ENCODE measurements around the gene ALK. TPM values are rescaled to one million over a fixed set of nuclear protein-coding genes. Genes with fewer than 3 reads are reported as not detected.

Gene ALK
- total RNA-seq, 4 donors from 2014 or later = 0.19 TPM; not detected in 3

DNA sequence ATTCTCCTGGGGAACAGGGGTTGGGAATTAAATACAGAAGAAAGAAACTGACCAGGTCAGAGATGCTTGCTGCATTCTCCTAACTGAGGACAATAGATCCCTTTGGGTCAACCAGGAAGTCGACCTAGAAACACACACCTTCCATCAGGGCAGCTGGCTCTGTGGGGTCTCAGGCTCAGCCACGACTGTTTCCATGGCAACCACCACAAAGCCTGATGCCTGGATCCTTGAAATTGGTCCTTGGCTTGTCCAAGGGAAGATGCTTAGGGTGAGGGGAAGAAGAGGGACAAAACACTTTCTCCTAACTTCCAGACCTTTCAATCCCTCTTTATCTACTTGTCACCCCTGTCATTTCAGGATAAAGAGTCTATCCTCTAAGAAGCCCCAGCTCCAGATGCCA is 194.4 kb downstream of the ALK start:
- intact Hi-C loops (cut with DNase I) = no loop called here
- no peak for DNase-seq
- Histone ChIP-seq H3K27me3 (peaks cover 0 to 29% (median 0%) of the 10 kb centered on the region in 4 donors), H3K4me1 (no peaks in the 10 kb centered on the region), H3K36me3 (no peaks in the 10 kb centered on the region), H3K4me3 (no peak overlapping the region), H3K27ac (no peak overlapping the region), H3K9me3 (no peaks in the 10 kb centered on the region)
- no peak for TF ChIP-seq POLR2A (IDR thresholded peaks at IDR 0.05)
- WGBS, 2 donors = 33 to 86% methylated on average over 1 to 2 of the region's 2 CpGs

- H3K27ac ChIP-seq = no peak overlapping the region
- H3K4me3 ChIP-seq = no peak overlapping the region
- peaks cover 0 to 38% (median 0%) of the 10 kb centered on the region in 4 donors for H3K27me3 ChIP-seq
- WGBS, 2 donors = 44 to 50% methylated on average over 2 of the region's 2 CpGs
- intact Hi-C loops (cut with DNase I) = no loop called here
- H3K36me3 ChIP-seq = no peaks in the 10 kb centered on the region
- no peak for TF ChIP-seq POLR2A (IDR thresholded peaks at IDR 0.05)
- TF ChIP-seq CTCF (IDR thresholded peaks at IDR 0.05) = no peak
- DNase-seq = no peak
- H3K4me1 ChIP-seq = no peaks in the 10 kb centered on the region
- no peaks in the 10 kb centered on the region for H3K9me3 ChIP-seq
Observed at GRCh38 chr2:29725610-29726009, 195.8 kb downstream of the ALK start.

DNA sequence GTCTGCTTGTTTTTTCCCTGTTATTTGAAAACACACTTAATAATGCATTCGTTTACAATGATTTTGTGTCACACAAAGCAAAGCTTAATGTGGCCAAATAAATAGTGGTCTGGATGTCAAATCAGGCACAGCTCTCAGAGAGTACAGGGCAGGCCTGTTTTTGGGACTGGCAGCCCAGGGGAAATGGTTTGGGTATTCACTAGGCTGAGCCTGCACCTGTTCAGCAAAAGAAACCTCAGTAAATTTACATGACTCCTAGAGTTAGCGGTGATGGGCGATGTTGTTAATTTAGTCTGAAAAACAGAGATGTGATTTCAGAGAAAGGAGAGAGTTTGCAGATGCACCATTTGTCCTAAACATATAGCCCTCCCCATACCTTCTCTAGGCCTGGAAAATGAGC is 197.1 kb downstream of the ALK start:
- DNase-seq = no peak
- peaks cover 0 to 38% (median 0%) of the 10 kb centered on the region in 4 donors for H3K27me3 ChIP-seq
- no peaks in the 10 kb centered on the region for H3K9me3 ChIP-seq
- TF ChIP-seq POLR2A (IDR thresholded peaks at IDR 0.05) = no peak
- no peak for TF ChIP-seq CTCF (IDR thresholded peaks at IDR 0.05)
- no peaks in the 10 kb centered on the region for H3K4me1 ChIP-seq
- 82 to 90% methylated on average over 3 of the region's 3 CpGs for WGBS, 2 donors
- no peak overlapping the region for H3K4me3 ChIP-seq
- H3K27ac ChIP-seq = no peak overlapping the region
- H3K36me3 ChIP-seq = no peaks in the 10 kb centered on the region
- intact Hi-C loops (cut with DNase I) = no loop called here

DNA sequence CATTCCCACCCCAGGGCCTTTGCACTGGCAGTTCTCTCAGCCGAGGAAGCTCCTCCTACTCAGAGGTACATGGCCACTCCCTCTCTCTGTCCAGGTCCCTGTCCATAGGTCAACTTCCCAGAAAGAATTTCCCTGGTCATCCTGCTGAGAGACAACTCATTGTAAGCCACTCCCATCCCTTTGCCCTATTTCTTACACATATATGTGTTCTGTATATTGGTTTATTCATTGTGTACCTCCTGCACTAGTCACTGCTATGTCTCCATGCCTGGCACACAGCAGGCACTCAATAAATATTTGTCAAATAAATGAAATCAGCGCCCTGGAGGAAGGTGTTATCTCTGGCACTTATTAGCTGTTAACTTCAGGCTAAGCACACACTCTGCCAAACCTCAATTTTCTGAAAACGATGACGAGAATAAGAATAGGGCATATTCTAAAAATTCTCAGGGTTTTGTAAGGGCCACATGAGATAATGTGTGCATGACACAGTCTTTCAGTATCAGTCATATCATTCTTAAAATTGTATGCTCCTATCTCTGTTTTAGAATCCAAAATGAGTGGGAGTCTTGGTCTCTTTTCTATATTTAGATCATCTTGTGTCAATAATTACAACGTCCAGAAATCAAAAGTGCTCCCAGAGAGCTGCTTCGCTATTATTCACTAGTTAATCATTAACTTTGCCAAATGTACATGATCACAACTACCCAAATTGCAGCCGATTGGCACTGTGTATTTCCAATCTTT is 198.0 kb downstream of the ALK start:
- H3K4me3 ChIP-seq = no peak overlapping the region
- H3K9me3 ChIP-seq = no peaks in the 10 kb centered on the region
- no peaks in the 10 kb centered on the region for H3K36me3 ChIP-seq
- H3K4me1 ChIP-seq = no peaks in the 10 kb centered on the region
- peaks cover 0 to 38% (median 0%) of the 10 kb centered on the region in 4 donors for H3K27me3 ChIP-seq
- no peak for TF ChIP-seq POLR2A (IDR thresholded peaks at IDR 0.05)
- TF ChIP-seq CTCF (IDR thresholded peaks at IDR 0.05) = no peak
- WGBS, 2 donors = 32 to 39% methylated on average over 7 of the region's 7 CpGs
- intact Hi-C loops (cut with DNase I) = no loop called here
- no peak for DNase-seq
- H3K27ac ChIP-seq = no peak overlapping the region

- WGBS, 2 donors = 54 to 58% methylated on average over 2 to 3 of the region's 3 CpGs
- no peaks in the 10 kb centered on the region for H3K9me3 ChIP-seq
- H3K4me1 ChIP-seq = no peaks in the 10 kb centered on the region
- H3K36me3 ChIP-seq = no peaks in the 10 kb centered on the region
- intact Hi-C loops (cut with DNase I) = no loop called here
- no peak overlapping the region for H3K4me3 ChIP-seq
- DNase-seq = no peak
- H3K27me3 ChIP-seq = peaks cover 0 to 39% (median 0%) of the 10 kb centered on the region in 4 donors
- TF ChIP-seq POLR2A (IDR thresholded peaks at IDR 0.05) = no peak
- no peak for TF ChIP-seq CTCF (IDR thresholded peaks at IDR 0.05)
- H3K27ac ChIP-seq = no peak overlapping the region
Observed at GRCh38 chr2:29719639-29720038, 201.7 kb downstream of the ALK start.
